ENCODE measurements around the gene CYP20A1.
A peak's percentile ranks its signal among the peaks of the same experiment; 100 is the strongest.
"Not testable (repeated sequence)": the region's sequence is repeated elsewhere in the genome, so short reads cannot be mapped to it uniquely, and the experiment has no call there.

CYP20A1 gene

GRCh38 chr2:203286532-203286931 is 47.7 kb downstream of the CYP20A1 start:
- DNase-seq, result no peak

DNA sequence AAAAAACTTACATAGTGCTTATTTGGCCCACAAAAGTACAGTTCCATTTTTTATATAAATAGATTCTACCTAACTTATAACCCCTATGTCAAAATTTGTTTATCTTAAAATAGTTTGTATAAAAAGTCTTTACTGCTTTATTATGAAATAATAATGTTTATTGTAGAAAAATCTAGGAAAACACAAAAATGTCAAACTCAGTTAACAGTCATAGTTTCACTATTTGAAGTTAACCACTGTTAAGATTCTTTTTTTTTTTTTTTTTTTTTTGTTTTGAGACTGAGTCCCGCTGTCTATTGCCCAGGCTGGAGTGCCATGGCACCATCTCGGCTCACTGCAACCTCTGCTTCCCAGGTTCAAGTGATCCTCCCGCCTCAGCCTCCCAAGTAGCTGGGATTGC is 62.8 kb downstream of the CYP20A1 start:
- no peak for DNase-seq

- DNase-seq, result not testable (repeated sequence)
Measured at GRCh38 chr2:203302586-203302985, 63.8 kb downstream of the CYP20A1 start.

DNA sequence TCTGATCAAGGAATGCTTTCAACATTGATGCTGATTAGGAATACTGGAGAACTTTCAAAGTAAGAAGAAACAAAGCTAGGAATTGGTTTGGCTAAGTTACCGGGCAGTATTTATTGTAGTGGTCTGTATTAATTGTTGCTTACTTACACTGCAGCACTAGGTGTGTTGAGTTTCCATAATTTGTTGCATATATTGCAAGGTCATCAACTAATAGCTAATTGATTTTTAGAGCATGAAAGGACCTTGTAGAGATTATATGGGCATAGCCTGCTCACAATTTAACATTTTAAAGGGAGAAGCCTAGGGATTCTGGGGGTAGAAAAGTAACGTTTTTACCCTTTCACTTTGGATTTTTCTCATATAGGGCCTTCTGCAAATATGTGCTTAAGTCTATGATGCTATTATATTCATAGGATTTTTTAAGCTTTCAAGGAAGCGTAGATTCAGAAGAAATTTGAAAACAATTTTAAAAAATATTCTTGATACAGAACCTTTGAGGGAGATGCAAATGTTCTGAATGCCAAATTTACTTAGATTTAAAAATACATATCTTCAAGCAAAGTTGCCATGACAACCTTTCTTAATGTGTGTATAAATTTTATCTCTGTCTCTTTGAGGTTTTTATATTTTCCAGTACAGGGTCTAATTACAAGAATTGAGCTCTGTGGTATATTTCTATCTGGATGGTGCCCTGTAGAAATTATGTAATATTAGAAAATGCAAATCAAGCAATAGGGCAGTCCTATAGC is 72.0 kb downstream of the CYP20A1 start:
- no peak for DNase-seq

DNA sequence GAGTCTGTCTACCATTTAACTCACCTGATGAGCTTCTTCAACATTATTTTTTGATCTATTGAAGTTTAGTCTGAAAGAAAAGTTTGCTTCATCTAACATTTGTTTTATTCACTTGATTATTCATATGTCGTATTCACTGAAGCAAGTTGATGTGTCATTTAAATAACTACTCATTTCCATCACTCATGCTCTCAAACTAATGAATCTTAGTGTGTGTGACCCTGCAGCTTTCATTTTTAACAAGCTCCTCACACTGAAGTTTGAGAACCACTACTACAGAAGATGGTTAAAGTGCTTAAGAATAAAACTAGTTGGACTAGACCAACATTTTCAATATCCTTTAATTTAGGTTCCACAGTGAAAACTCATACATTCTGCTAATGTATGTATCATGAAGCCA is 87.5 kb downstream of the CYP20A1 start:
- DNase-seq, result no peak

DNA sequence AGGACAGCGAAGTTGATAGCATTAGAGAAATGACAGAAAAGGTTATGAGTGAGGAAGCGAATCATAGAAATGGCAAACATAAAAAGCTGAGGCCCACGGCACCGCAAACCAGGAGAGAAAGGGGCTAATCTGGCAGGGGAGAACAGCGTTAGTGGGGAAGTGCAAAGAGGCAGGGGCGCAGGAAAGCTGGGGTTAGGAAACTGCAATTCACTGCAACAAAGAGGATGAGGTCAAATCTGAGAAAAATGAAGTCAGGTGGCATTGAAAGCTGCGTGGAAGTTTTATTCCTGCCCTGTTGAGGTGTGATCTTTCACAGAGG is 88.7 kb downstream of the CYP20A1 start:
- no peak for DNase-seq

- peak; percentile 66 for DNase-seq
Measured at GRCh38 chr2:203327901-203328759, 89.3 kb downstream of the CYP20A1 start, which contains the start of gene ABI2. TSS of gene ABI2 (plus strand) at chr2:203328394. CDS start at chr2:203328515, 121 bp downstream.

DNA sequence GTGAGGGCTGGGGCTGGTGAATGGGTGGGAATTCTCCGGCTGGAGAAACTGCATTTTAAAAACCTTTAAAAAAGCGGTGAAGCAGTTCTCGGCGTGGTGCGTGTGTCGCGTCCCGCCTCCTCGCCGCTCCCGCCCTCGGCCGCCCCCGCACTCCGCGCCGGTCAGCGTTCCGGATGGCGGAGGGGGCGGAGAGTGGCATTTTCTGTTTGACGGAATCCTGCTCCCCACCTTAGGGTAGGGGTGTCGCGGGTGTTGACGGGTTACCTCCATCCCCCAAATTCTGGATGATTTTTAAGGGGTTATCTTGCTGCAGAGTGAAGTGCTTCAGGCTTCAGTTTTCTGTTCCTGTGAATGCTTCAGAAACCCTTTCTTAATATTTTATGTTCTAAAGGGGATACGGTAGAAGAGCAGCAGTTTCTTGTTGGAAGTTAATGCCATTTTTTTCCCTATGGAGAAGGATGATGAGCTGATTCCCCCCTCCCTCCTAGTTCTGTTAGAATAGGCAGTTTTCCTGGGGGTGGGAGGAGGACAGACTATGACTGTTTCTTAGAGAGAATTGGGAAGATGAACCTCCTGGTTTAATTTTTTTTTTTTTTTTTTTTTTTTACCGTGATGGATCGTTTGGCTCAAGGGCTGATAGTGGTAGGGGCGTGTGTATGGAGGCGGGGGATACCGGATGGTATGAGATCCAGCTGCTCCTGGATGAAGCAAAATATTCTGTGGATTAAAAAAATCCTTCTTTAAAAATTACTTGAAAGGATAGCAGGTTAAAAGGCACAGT is 90.1 kb downstream of the CYP20A1 start:
- peak; percentile 34 for DNase-seq

DNA sequence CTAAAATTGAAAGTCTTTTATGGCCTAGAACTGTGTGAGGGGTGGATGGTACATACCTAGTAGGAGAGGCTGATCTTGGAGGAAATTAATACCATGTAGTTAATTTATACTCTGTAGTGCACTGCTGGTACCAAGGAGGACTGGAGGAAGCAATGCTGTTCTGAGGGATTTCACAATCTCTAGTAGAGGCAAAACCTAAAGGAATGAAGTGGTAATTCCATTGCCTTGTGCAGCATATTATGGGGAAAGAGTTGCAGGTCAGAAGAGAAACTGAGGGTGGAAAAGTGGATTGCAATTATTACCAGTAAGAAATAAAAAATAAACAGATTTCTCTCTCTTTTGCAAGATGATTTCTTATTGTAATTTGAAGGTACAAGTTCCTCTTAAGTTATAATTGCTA is 91.6 kb downstream of the CYP20A1 start:
- no peak for DNase-seq

DNA sequence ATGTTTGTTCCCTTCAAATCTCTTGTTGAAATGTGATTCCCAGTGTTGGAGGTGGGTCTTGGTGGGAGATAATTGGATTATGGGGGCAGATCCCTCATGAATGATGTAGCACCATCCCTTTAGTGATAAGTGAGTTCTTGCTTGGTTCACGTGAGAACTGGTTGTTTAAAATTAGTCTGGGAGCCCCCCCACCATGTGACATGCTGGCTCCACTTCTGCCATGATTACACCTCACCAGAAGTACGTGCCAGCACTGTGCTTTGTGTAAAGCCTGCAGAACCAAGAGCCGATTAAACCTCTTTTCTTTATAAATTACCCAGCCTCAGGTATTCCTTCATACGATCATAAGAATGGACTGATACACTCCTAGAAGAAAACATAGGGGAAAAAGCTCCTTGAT is 99.5 kb downstream of the CYP20A1 start:
- no peak for DNase-seq

DNA sequence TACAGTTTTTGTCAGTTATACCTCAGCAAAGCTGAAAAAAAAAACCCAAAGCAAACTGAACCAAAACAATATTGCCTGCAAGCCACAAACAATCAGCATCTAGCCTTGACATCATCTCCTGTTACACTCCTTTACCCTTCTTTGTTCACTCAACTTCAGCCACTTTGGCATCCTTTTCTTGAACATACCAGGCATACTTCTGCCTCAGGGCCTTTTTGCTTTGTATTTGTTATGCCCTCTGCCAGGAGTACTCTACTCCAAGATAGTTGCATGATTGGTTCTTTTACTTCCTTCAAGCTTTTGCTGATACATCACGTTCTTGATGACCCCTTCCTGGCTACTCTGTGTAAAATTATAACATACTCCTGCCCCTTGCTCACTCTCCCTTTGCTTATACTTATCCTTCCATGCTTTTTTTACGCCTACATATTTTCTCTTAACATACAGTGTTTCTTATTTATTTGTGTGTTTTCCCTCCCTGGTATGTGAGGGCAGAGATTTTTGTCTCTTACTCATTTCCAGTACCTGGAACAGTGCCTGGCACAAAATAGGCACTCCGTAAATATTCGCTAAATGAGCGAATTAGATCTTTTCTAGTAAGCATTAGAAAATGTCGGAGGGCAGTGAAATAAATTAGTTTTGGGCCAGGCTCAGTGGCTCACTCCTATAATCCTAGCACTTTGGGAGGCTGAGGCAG is 102.1 kb downstream of the CYP20A1 start:
- DNase-seq, result no peak

DNA sequence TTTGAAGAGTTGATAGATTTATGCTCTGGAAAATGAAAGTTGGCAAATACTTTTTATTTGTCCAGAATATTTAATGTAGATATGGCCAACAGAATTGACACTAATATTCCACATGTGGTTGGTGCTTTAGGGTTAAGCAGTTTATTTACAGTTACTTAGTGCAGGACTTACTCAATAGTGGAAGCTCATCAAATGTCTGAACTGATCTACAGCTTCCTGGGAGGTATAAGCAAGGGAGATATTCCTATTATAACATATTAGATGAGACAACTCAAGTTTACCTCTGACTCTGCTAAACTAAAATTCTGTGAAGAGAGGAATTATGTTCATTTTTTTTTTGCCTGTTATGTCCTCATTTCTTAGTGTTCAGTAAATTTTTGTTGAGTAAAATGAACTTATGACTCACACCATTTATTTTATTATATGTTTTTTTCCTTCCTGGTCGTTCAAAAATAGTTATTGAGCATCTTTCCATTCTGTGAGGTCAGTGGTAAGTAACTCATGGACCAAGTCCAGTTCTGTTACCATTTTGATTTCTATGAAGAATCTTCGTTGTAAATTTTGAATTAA is 103.0 kb downstream of the CYP20A1 start:
- DNase-seq, result no peak

DNA sequence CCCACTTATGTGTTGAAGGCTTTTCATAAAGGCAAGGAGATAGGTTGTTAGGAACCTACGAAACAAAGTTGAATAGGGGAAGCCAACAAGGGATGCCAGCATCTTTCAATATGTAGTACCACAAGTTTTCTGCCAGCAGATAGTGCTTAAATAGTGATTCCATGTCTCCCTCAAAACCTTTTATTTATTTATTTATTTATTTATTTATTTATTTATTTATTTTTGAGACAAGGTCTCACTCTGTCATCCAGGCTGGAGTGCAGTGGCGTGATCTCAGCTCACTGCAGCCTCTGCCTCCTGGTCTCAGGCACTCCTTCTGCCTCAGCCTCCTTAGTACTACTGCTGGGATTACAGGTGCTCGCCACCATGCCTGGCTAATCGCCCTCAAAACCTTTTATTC is 103.6 kb downstream of the CYP20A1 start:
- not testable (repeated sequence) for DNase-seq

- no peak for DNase-seq
Measured at GRCh38 chr2:203344667-203345066, 105.8 kb downstream of the CYP20A1 start.

GRCh38 chr2:203346612-203347011 is 107.8 kb downstream of the CYP20A1 start:
- no peak for DNase-seq

GRCh38 chr2:203347375-203347774 is 108.6 kb downstream of the CYP20A1 start:
- no peak for DNase-seq

DNA sequence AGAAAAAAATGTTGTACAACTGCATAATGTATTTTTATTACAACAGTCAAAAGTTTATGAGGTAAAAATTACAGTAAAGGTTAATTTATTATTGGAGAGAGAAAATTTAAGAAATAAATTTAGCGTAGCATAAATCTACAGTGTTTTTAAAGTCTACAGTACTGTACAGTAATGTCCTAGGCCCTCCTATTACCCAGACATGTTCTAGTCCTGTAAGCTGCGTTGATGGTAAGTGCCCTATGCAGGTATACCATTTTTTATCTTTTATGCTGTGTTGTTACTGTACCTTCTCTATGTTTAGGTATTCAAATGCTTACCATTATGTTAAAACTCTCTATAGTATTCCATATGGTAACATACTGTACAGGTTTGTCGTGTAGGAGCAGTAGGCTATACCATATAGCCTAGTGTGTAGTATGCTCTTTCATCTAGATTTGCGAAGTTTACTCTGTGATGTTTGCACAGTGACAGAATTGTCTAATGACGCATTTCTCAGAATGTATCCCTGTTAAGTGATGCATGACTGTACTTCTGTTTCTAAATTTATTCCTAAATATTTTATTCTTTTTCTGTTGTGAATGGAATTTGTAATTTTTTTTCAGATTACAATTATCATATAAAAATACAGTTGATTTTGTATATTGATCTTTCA is 113.9 kb downstream of the CYP20A1 start:
- no peak for DNase-seq

GRCh38 chr2:203354966-203355365 is 116.1 kb downstream of the CYP20A1 start:
- DNase-seq, result no peak

Measured in activated CD8-positive, alpha-beta memory T cell treated with anti-CD3 and anti-CD28 coated beads, Interleukin-2, amount 50 U/mL, for 4 hours (primary cell).